ENCODE measurements around the gene CASP2. TPM values are rescaled to one million over a fixed set of nuclear protein-coding genes. Genes with fewer than 3 reads are reported as not detected.
"Not testable (repeated sequence)": the region's sequence is repeated elsewhere in the genome, so short reads cannot be mapped to it uniquely, and the experiment has no call there.

The CASP2 gene
- polyA plus RNA-seq, 1 of the 3 experiments (the other 2 are of a cell fraction), result 19.7 TPM

- TF ChIP-seq SMC3 (IDR thresholded peaks at IDR 0.05; ENCODE audit: low read depth, low read length) (no peak), FOXM1 (IDR thresholded peaks at IDR 0.05; ENCODE audit: low read depth) (no peak), RAD21 (IDR thresholded peaks at IDR 0.05; ENCODE audit: low read length) (no peak), MEF2A (IDR thresholded peaks at IDR 0.05; ENCODE audit: borderline replicate concordance, low read depth) (no peak)
Measured at GRCh38 chr7:143288836-143289235, 685 bp downstream of the CASP2 start (continued).

- H4K20me1 ChIP-seq (ENCODE audit: insufficient read depth), result peaks cover 15% of the 10 kb centered on the region; the same call in 1 of the 2 replicates
- H3K27me3 ChIP-seq (ENCODE audit: insufficient read depth), result no peaks in the 10 kb centered on the region
- peak overlapping the region; percentile 73 to 86 for H3K4me3 ChIP-seq (ENCODE audit: low read depth in 2 of 2, low read length in 1 of 2)
- peaks cover 8% of the 10 kb centered on the region for H3F3A ChIP-seq (replicated peaks; ENCODE audit: insufficient read depth)
- no peak for DNase-seq
- H2AFZ ChIP-seq (ENCODE audit: low read depth), result no peak overlapping the region
- TF ChIP-seq SIN3A (IDR thresholded peaks at IDR 0.05; ENCODE audit: borderline replicate concordance, low read depth, low read length), result no peak
- no peak for TF ChIP-seq MEF2A (IDR thresholded peaks at IDR 0.05; ENCODE audit: borderline replicate concordance, low read depth)
- no peak for TF ChIP-seq RCOR1 (IDR thresholded peaks at IDR 0.05; ENCODE audit: low read length)
- TF ChIP-seq TAF1 (IDR thresholded peaks at IDR 0.05; ENCODE audit: borderline replicate concordance, low read depth, low read length), result no peak
- TF ChIP-seq CHD2 (IDR thresholded peaks at IDR 0.05; ENCODE audit: low read length, partially characterized antibody), result no peak
- TF ChIP-seq FOSL2 (IDR thresholded peaks at IDR 0.05; ENCODE audit: borderline replicate concordance, low read depth), result no peak
- TF ChIP-seq TCF12 (IDR thresholded peaks at IDR 0.05), result no peak
- no peak for TF ChIP-seq EP300 (IDR thresholded peaks at IDR 0.05; ENCODE audit: borderline replicate concordance in 1 of 2, low read depth in 1 of 2, low read length in 1 of 2)
- WGBS (ENCODE audit: low lambda C conversion rate), result 28% methylated on average over 6 of the region's 6 CpGs
- H3K4me2 ChIP-seq, result peak overlapping the region; percentile 80
- ChIA-PET POLR2A (interaction anchor here (0.6 to 1.2 kb wide), 3 partner anchors 16 to 41 kb away, joined by 3 to 4 read pairs (median 4); partner anchors contain the start of gene GSTK1), CTCF (interaction anchor here (0.7 to 4.9 kb wide), 4 partner anchors 11 to 74 kb away, joined by 3 to 30 read pairs (median 4); no protein-coding TSS in a partner anchor)
- peaks cover 57% of the 10 kb centered on the region for H3K79me2 ChIP-seq (ENCODE audit: insufficient read depth)
- peaks cover 29 to 40% of the 10 kb centered on the region in 2 experiments for H3K36me3 ChIP-seq (replicated peaks in 1 of 2; ENCODE audit: control insufficient read depth in 1 of 2, insufficient read depth in 2 of 2, low read length in 1 of 2)
- H3K4me1 ChIP-seq (ENCODE audit: control insufficient read depth in 1 of 2, insufficient read depth in 2 of 2, low read depth in 1 of 2, low read length in 1 of 2), result peaks cover 15 to 23% of the 10 kb centered on the region in 2 experiments; a peak in 3 of 4 replicates
- H3K27ac ChIP-seq (ENCODE audit: low read depth in 2 of 2, low read length in 1 of 2), result peak overlapping the region; percentile 69 to 89; a peak in 3 of 4 replicates
- H3K9me3 ChIP-seq, result no peaks in the 10 kb centered on the region
- peak overlapping the region; percentile 87 for H3K9ac ChIP-seq
- no peaks in the 10 kb centered on the region for H3K9me2 ChIP-seq
Measured at GRCh38 chr7:143289421-143289820, 1.3 kb downstream of the CASP2 start.

- H3K9ac ChIP-seq, result peak overlapping the region; percentile 87; the same call in 1 of the 2 replicates
- peaks cover 59% of the 10 kb centered on the region for H3K79me2 ChIP-seq (ENCODE audit: insufficient read depth)
- POLR2A ChIA-PET, result interaction anchor here (0.6 to 1.2 kb wide), 3 partner anchors 16 to 40 kb away, joined by 3 to 4 read pairs (median 4); partner anchors contain the start of gene GSTK1
Measured at GRCh38 chr7:143289888-143290287, 1.7 kb downstream of the CASP2 start.

More at GRCh38 chr7:143289888-143290287, 1.7 kb downstream of the CASP2 start:
- H3K4me2 ChIP-seq, result peak overlapping the region; percentile 80
- H3K27me3 ChIP-seq (ENCODE audit: insufficient read depth); H3K9me2 ChIP-seq; H3K9me3 ChIP-seq; H2AFZ ChIP-seq (ENCODE audit: low read depth); DNase-seq: not testable (repeated sequence)
- 39% methylated on average over 4 of the region's 4 CpGs for WGBS (ENCODE audit: low lambda C conversion rate)
- peaks cover 15% of the 10 kb centered on the region; the same call in 1 of the 2 replicates for H4K20me1 ChIP-seq (ENCODE audit: insufficient read depth)
- CTCF ChIA-PET, result interaction anchor here (0.7 to 4.9 kb wide), 4 partner anchors 11 to 75 kb away, joined by 3 to 30 read pairs (median 4); no protein-coding TSS in a partner anchor
- H3F3A ChIP-seq (replicated peaks; ENCODE audit: insufficient read depth), result peaks cover 13% of the 10 kb centered on the region
- peaks cover 33 to 44% of the 10 kb centered on the region in 2 experiments for H3K36me3 ChIP-seq (replicated peaks in 1 of 2; ENCODE audit: control insufficient read depth in 1 of 2, insufficient read depth in 2 of 2, low read length in 1 of 2)
- peak overlapping the region; percentile 73 to 86; a peak in 3 of 4 replicates for H3K4me3 ChIP-seq (ENCODE audit: low read depth in 2 of 2, low read length in 1 of 2)
- H3K4me1 ChIP-seq (ENCODE audit: control insufficient read depth in 1 of 2, insufficient read depth in 2 of 2, low read depth in 1 of 2, low read length in 1 of 2), result peaks cover 15 to 21% of the 10 kb centered on the region in 2 experiments; a peak in 3 of 4 replicates
- H3K27ac ChIP-seq (ENCODE audit: low read depth in 2 of 2, low read length in 1 of 2), result peak overlapping the region in 1 of 2 experiments; percentile 69; a peak in 1 of 4 replicates

Data from SK-N-SH (cell line).